HG03354 (cell line): Measurements from ENCODE around the gene ARID3B.

ENCODE experiments used
- ATAC-seq: cut with Tn5 transposase; IDR thresholded peaks from one replicate; pipeline ENCODE4 v1.9.1; 2021; ENCODE audit warnings: mild to moderate bottlenecking; ENCODE audit not compliant: unreplicated experiment, poor library complexity, severe bottlenecking

The ARID3B gene

DNA sequence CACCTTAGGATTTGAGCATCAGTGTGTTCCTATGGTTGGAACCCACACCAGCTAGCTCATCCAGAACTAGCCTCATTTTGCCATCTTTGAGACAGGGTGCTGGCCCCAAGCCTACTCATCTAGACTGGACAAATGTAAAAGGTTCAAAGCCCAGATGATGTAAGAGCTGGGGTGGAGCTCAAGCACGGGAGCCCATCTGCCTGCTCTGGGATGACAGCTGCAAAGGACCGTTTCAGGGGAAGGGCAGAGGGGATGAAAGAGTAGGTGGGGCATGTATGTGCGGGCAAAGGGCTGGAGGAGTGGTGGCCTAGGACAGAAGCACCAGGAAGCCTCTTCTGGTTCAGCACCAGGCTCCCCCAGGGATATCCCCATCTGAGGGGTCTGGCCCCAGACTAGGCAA lies 90.4 kb downstream of the ARID3B start:
- no peak for ATAC-seq

- ATAC-seq = no peak
Measured at GRCh38 chr15:74631935-74632560, 91.0 kb downstream of the ARID3B start.

DNA sequence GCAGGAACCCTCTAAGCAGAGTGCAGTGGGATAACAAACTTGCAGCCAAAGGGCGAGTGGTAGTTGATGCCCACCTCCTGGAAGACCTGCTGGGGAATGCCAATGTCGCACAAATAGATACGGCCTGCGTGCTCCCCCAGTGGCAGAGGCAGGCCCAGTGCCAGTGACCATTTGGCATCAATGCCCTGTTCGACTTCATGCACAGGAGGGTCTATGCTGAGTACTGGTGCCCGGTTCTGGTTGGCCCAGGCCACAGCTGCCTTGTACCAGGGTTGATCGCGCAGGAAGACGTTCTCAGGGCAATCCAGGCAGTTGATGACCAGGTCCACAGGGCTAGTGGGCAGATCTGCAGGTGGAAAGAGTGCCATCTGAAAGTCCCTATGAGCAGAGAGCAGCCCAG lies 91.6 kb downstream of the ARID3B start:
- no peak for ATAC-seq

DNA sequence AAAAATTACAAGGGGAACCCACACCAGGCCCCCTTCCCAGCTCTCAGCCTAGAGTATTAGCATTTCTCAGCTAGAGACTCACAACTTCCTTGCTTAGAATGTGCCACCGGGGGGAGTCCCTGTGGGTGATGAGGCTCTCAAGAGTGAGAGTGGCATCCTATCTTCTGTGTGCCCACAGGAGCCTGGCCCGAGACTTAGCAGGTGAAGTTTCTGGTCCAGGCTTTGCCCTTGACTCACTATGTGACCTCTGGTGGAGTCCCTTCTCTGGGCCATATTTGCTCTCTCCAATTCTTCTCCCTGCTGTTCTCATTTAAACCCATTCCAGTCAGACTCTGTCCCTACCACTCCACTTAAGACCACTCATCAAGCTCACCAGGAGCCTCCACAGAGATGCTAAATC lies 92.8 kb downstream of the ARID3B start:
- ATAC-seq = no peak

DNA sequence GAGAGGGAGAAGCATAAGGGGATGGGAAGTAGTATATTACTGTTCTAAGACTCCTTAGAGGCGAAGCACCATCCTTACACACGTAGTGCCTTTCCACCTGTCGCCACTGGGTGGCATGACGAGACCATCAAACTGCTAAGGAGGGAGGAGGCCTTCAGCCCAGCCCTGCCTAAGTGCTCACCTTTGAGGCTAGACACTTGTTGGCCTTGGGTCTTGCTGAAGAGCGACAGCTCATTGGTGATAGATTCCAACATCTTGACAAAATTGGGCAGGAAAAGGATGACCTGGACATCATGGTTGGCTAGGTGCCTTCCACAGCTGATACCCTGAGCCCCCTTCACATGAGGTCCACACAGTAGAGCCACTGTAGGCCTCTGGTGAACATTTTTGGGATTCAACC lies 94.2 kb downstream of the ARID3B start:
- ATAC-seq = peak; percentile 43

DNA sequence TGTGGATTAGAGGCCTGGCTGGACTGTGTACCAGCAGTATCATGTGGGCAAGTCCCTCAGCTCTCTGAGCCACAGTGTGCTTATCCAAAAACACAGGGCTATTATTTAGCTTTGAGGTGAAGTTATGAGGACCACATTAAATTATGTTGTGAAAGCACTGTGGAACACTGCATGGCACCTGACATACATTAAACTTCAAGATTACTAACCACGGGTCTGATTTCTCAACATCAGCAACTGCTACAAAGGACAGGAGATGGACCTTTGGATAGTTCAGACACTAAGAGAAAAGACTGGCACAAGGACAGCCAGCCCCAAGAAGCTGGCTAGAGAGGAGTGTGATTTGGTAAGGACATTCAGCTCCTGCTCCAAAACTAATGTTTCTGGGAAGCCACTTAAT lies 96.0 kb downstream of the ARID3B start:
- ATAC-seq = no peak

DNA sequence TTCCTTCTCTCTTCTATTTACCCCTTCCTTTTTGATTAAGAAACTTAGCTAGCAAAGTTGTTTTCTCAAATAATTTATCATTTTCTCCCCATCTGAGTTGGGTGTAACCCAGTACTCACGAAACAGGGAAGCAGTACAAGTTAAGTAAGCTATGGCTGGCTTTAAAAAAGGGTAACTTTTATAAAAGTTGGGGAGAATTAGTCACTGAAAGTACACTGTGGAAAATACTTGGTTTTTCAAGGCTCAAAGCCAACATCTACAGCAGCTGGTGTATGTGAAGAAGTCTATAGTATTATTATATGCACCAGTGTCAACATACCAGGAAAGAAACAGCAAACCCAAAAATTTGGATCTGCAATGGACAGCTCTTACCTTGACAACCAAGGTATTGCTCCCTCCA lies 100.1 kb downstream of the ARID3B start:
- no peak for ATAC-seq

DNA sequence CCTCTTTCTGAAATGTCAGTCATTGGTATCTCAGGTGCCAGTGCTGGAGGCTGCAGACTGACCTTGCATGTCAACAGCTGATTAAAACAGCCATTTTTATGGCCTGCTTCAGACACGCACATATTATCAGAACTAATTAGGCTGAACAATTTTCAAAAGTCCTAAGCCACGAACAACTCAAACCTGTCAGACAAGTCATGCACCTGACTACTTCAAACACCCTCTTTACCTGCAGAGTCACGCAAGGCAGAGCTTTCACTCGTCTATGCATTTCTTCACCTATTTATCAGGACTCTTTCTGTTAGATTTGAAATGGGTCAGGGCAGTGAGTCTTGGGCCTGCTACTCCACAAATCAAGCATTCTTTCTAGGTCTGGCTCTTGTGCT lies 101.3 kb downstream of the ARID3B start:
- ATAC-seq = no peak

GRCh38 chr15:74642734-74643664 lies 102.0 kb downstream of the ARID3B start:
- no peak for ATAC-seq

DNA sequence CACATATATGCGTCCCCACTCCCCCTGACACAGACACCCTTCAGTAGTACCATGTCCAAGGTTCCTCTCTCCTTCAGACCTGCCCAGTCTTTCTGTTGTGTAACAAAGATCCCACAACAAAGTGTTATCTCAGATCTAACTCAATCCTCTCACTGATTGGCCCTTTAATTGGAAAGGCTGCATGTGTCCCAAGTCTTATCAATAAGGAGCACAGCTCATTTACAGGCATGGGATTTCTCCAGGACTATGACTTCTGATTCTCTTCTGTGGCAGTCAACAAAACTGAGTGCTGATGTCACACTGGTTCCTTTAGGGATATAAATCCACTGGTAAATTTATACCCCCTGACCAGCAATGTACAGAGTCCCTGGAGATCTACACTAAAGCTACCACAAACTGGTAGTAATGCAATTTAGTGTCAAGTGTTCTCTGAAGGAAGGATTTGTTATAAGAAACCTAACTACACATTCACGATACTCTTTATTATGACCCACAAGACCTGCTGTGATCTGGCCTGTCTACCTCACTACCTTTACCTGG lies 102.7 kb downstream of the ARID3B start:
- no peak for ATAC-seq

- ATAC-seq = no peak
Measured at GRCh38 chr15:74646480-74646879, 105.5 kb downstream of the ARID3B start.
